HEK293T (cell line): ENCODE results near the gene KRTAP6-3.

Experiments
- CTCF ChIA-PET: fragments of 350-600 bp; formaldehyde crosslinking; extraction: SDS; loops from one replicate; lab custom pipeline; 2021; ENCODE audit warnings: antibody characterized with exemption, inconsistent platforms; lab: Yijun Ruan, JAX
- POLR2A ChIA-PET: fragments of 350-600 bp; formaldehyde crosslinking; extraction: SDS; loops from one replicate; lab custom pipeline; 2020; ENCODE audit warnings: antibody characterized with exemption, inconsistent platforms; lab: Yijun Ruan, JAX
- DNase-seq: peaks from one replicate; pipeline ENCODE4 v3.0.0; 2012; ENCODE audit warnings: mixed read lengths; ENCODE audit errors: extremely low spot score
- ARNT ChIP-seq: fragments of 450-650 bp; IDR thresholded peaks from 2 replicates; pipeline ENCODE4 v1.6.1; 2017; ENCODE audit warnings: mild to moderate bottlenecking
- BHLHE40 ChIP-seq: fragments of 450-650 bp; IDR thresholded peaks from 2 replicates; pipeline ENCODE4 v1.6.1; 2016; ENCODE audit warnings: mild to moderate bottlenecking, moderate library complexity, borderline replicate concordance
- CTBP1 ChIP-seq: fragments of 450-650 bp; IDR thresholded peaks from 2 replicates; pipeline ENCODE4 v1.6.1; 2016; ENCODE audit warnings: borderline replicate concordance
- ELF4 ChIP-seq: fragments of 450-650 bp; IDR thresholded peaks from 2 replicates; pipeline ENCODE4 v1.6.1; 2017; ENCODE audit warnings: antibody characterized with exemption
- FOXA1 ChIP-seq: fragments of 450-650 bp; IDR thresholded peaks from 2 replicates; pipeline ENCODE4 v1.6.1; 2016; ENCODE audit warnings: mild to moderate bottlenecking
- FOXK2 ChIP-seq: fragments of 450-650 bp; IDR thresholded peaks from 2 replicates; pipeline ENCODE4 v1.6.1; 2016; ENCODE audit warnings: mild to moderate bottlenecking
- FOXM1 ChIP-seq: fragments of 450-650 bp; IDR thresholded peaks from 2 replicates; pipeline ENCODE4 v1.6.1; 2017; ENCODE audit warnings: mild to moderate bottlenecking, borderline replicate concordance
- HDGF ChIP-seq: fragments of 450-650 bp; IDR thresholded peaks from 2 replicates; pipeline ENCODE4 v1.6.1; 2017; ENCODE audit warnings: antibody characterized with exemption, borderline replicate concordance
- L3MBTL2 ChIP-seq: fragments of 450-650 bp; conservative IDR thresholded peaks from 2 replicates; pipeline ENCODE4 v1.6.1; 2016; ENCODE audit warnings: mild to moderate bottlenecking
- LEF1 ChIP-seq: fragments of 450-650 bp; IDR thresholded peaks from 2 replicates; pipeline ENCODE4 v1.6.1; 2017; ENCODE audit warnings: mild to moderate bottlenecking, borderline replicate concordance
- NFRKB ChIP-seq: fragments of 450-650 bp; IDR thresholded peaks from 2 replicates; pipeline ENCODE4 v1.6.1; 2016; ENCODE audit warnings: mild to moderate bottlenecking, moderate library complexity
- PKNOX1 ChIP-seq: fragments of 450-650 bp; IDR thresholded peaks from 2 replicates; pipeline ENCODE4 v1.6.1; 2016
- SP1 ChIP-seq: fragments of 450-650 bp; IDR thresholded peaks from 2 replicates; pipeline ENCODE4 v1.6.1; 2017
- SUZ12 ChIP-seq: fragments of 450-650 bp; IDR thresholded peaks from 2 replicates; pipeline ENCODE4 v1.6.1; 2016; ENCODE audit warnings: mild to moderate bottlenecking
- TARDBP ChIP-seq: fragments of 450-650 bp; IDR thresholded peaks from 2 replicates; pipeline ENCODE4 v1.6.1; 2016
- ZNF384 ChIP-seq: fragments of 450-650 bp; IDR thresholded peaks from 2 replicates; pipeline ENCODE4 v1.6.1; 2016

KRTAP6-3 gene

DNA sequence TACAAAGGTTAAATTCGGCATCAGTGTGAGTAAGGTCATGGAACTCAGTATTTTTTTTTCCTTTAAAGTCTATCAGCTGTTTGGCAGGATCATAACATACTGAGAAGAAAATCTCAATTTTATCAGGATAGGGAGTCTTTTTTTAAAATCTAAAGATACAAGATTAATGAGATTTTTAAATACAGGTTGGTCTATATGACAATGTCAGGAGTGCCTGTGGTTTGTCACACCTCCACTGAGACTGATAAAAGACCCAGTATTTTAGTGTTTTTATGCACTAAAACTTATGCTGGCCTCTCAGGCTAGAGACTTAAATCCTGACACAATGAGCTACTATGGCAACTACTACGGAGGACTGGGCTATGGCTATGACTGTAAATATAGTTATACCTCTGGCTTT, 50.3 kb downstream of the KRTAP6-3 start, which contains the start of gene KRTAP20-3:
Gene KRTAP20-3 (plus strand): TSS at position 301 of the 400 bp plus-strand sequence.
- TF ChIP-seq LEF1 (no peak), FOXM1 (no peak), ARNT (no peak), PKNOX1 (no peak), CTBP1 (no peak), NFRKB (no peak), TARDBP (no peak), SUZ12 (no peak), ZNF384 (no peak), FOXA1 (no peak), SP1 (no peak), ELF4 (no peak), HDGF (no peak), FOXK2 (no peak), BHLHE40 (no peak), L3MBTL2 (no peak)
- ChIA-PET POLR2A (no interaction called here), CTCF (no interaction called here)
- DNase-seq: no peak
